ENCODE measurements around the gene LRRC61. TPM values are rescaled to one million over a fixed set of nuclear protein-coding genes. Genes with fewer than 3 reads are reported as not detected.

LRRC61 gene
- polyA plus RNA-seq, 1 of the 3 experiments (the other 2 are of a cell fraction) = 0.99 TPM

- H3K79me2 ChIP-seq (ENCODE audit: insufficient read depth) = peaks cover 44% of the 10 kb centered on the region; the same call in 1 of the 2 replicates
- no peaks in the 10 kb centered on the region for H3K9me3 ChIP-seq
- no peak overlapping the region; a peak in 1 of 4 replicates for H3K27ac ChIP-seq (ENCODE audit: low read depth in 2 of 2, low read length in 1 of 2)
- POLR2A ChIA-PET = no interaction called here
- TF ChIP-seq SIN3A (IDR thresholded peaks at IDR 0.05; ENCODE audit: borderline replicate concordance, low read depth, low read length) (no peak), ELF1 (IDR thresholded peaks at IDR 0.05) (no peak), MEF2A (IDR thresholded peaks at IDR 0.05; ENCODE audit: borderline replicate concordance, low read depth) (no peak), TCF12 (IDR thresholded peaks at IDR 0.05) (no peak), JUND (IDR thresholded peaks at IDR 0.05) (no peak), CTCF (IDR thresholded peaks at IDR 0.05) (no peak), GABPA (IDR thresholded peaks at IDR 0.05; ENCODE audit: low read depth) (no peak), FOXJ3 (CRISPR knock-in tag; IDR thresholded peaks at IDR 0.05) (no peak), EP300 (IDR thresholded peaks at IDR 0.05; ENCODE audit: borderline replicate concordance in 1 of 2, low read depth in 1 of 2, low read length in 1 of 2) (no peak), USF2 (IDR thresholded peaks at IDR 0.05; ENCODE audit: borderline replicate concordance, low read depth, low read length) (no peak), FOXM1 (IDR thresholded peaks at IDR 0.05; ENCODE audit: low read depth) (no peak), TEAD4 (IDR thresholded peaks at IDR 0.05; ENCODE audit: borderline replicate concordance, insufficient read depth) (no peak), EZH2phosphoT487 (IDR thresholded peaks at IDR 0.05; ENCODE audit: borderline replicate concordance, low read depth) (no peak)
- TF ChIP-seq, protein P1, sequence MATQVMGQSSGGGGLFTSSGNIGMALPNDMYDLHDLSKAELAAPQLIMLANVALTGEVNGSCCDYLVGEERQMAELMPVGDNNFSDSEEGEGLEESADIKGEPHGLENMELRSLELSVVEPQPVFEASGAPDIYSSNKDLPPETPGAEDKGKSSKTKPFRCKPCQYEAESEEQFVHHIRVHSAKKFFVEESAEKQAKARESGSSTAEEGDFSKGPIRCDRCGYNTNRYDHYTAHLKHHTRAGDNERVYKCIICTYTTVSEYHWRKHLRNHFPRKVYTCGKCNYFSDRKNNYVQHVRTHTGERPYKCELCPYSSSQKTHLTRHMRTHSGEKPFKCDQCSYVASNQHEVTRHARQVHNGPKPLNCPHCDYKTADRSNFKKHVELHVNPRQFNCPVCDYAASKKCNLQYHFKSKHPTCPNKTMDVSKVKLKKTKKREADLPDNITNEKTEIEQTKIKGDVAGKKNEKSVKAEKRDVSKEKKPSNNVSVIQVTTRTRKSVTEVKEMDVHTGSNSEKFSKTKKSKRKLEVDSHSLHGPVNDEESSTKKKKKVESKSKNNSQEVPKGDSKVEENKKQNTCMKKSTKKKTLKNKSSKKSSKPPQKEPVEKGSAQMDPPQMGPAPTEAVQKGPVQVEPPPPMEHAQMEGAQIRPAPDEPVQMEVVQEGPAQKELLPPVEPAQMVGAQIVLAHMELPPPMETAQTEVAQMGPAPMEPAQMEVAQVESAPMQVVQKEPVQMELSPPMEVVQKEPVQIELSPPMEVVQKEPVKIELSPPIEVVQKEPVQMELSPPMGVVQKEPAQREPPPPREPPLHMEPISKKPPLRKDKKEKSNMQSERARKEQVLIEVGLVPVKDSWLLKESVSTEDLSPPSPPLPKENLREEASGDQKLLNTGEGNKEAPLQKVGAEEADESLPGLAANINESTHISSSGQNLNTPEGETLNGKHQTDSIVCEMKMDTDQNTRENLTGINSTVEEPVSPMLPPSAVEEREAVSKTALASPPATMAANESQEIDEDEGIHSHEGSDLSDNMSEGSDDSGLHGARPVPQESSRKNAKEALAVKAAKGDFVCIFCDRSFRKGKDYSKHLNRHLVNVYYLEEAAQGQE (IDR thresholded peaks at IDR 0.05; ENCODE audit: low read depth, low read length) = no peak
- TF ChIP-seq, protein P2, sequence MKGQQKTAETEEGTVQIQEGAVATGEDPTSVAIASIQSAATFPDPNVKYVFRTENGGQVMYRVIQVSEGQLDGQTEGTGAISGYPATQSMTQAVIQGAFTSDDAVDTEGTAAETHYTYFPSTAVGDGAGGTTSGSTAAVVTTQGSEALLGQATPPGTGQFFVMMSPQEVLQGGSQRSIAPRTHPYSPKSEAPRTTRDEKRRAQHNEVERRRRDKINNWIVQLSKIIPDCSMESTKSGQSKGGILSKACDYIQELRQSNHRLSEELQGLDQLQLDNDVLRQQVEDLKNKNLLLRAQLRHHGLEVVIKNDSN (IDR thresholded peaks at IDR 0.05; ENCODE audit: borderline replicate concordance, low read depth) = no peak
- TF ChIP-seq, protein P3, sequence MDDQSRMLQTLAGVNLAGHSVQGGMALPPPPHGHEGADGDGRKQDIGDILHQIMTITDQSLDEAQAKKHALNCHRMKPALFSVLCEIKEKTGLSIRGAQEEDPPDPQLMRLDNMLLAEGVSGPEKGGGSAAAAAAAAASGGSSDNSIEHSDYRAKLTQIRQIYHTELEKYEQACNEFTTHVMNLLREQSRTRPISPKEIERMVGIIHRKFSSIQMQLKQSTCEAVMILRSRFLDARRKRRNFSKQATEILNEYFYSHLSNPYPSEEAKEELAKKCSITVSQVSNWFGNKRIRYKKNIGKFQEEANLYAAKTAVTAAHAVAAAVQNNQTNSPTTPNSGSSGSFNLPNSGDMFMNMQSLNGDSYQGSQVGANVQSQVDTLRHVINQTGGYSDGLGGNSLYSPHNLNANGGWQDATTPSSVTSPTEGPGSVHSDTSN (IDR thresholded peaks at IDR 0.05) = no peak
- TF ChIP-seq, protein P4, sequence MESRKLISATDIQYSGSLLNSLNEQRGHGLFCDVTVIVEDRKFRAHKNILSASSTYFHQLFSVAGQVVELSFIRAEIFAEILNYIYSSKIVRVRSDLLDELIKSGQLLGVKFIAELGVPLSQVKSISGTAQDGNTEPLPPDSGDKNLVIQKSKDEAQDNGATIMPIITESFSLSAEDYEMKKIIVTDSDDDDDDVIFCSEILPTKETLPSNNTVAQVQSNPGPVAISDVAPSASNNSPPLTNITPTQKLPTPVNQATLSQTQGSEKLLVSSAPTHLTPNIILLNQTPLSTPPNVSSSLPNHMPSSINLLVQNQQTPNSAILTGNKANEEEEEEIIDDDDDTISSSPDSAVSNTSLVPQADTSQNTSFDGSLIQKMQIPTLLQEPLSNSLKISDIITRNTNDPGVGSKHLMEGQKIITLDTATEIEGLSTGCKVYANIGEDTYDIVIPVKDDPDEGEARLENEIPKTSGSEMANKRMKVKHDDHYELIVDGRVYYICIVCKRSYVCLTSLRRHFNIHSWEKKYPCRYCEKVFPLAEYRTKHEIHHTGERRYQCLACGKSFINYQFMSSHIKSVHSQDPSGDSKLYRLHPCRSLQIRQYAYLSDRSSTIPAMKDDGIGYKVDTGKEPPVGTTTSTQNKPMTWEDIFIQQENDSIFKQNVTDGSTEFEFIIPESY (IDR thresholded peaks at IDR 0.05; ENCODE audit: borderline replicate concordance, low read depth) = no peak
- no peaks in the 10 kb centered on the region for H3K27me3 ChIP-seq (ENCODE audit: insufficient read depth)
- H3K36me3 ChIP-seq (replicated peaks in 1 of 2; ENCODE audit: control insufficient read depth in 1 of 2, insufficient read depth in 2 of 2, low read length in 1 of 2) = no peaks in the 10 kb centered on the region
- CTCF ChIA-PET = no interaction called here
- WGBS (ENCODE audit: low lambda C conversion rate) = 96% methylated on average over 18 of the region's 20 CpGs
- no peak overlapping the region for H2AFZ ChIP-seq (ENCODE audit: low read depth)
- peaks cover 13% of the 10 kb centered on the region for H3F3A ChIP-seq (replicated peaks; ENCODE audit: insufficient read depth)
- no peak overlapping the region for H3K4me2 ChIP-seq
- DNase-seq = no peak
- H3K9me2 ChIP-seq = no peaks in the 10 kb centered on the region
- peaks cover 0 to 65% of the 10 kb centered on the region in 2 experiments; a peak in 2 of 4 replicates for H3K4me1 ChIP-seq (ENCODE audit: control insufficient read depth in 1 of 2, insufficient read depth in 2 of 2, low read depth in 1 of 2, low read length in 1 of 2)
- no peak overlapping the region for H3K9ac ChIP-seq
- H3K4me3 ChIP-seq (ENCODE audit: low read depth in 2 of 2, low read length in 1 of 2) = no peak overlapping the region
- peaks cover 8% of the 10 kb centered on the region; the same call in 1 of the 2 replicates for H4K20me1 ChIP-seq (ENCODE audit: insufficient read depth)
These were observed 59.1 kb downstream of the LRRC61 start for GRCh38 chr7:150382123-150382843.
